Heart left ventricle (tissue), 13 donors: ENCODE results near the gene KRT85.

Source experiments
- CTCF ChIP-seq, 12 donors: fragments of 200-600 bp; sonication (generic) in 4 of 12; IDR thresholded peaks; one replicate each; pipeline versions ENCODE4 v1.5.0 to v1.8.0; 2018 to 2022; ENCODE audit warnings: antibody characterized with exemption in 12 of 12, mild to moderate bottlenecking in 5 of 12
- POLR2A ChIP-seq, 2 donors: fragments of 450-650 bp; IDR thresholded peaks; one replicate each; pipeline ENCODE4 v1.6.1; 2017; ENCODE audit warnings: antibody characterized with exemption in 2 of 2, mild to moderate bottlenecking in 2 of 2, moderate library complexity in 2 of 2
- donor health status: ischemic (EF 13 %, LVEDD 7.1; RV severe dilation, severe dysfunction).
- donor health status: DM: no; HTN: yes; CAD: no.
- donor health status: DM: no; HTN: no; CAD: no.
- donor health status: ischemic (EF 25% LVEDD 6.9; RV normal size, moderate dysfunction).
- donor health status: ischemic (EF 25% LVEDD 5.7; RV mildly dilated, moderate dysfunction).
- donor health status: ischemic (EF 35%, LVEDD 5.7; RV mildly dilated, moderate dysfunction).
- donor health status: nonischemic (EF 11% LVEDD 7.7; RV severe dilation, severe dysfunction).
- donor health status: DM: yes; HTN: yes; CAD: no.
- donor health status: PGD.
- donor health status: ischemic (EF 29% LVEDD 5.4; RV normal size, mild dysfunction).
- donor health status: nonischemic (EF 23%, LVEDD 6.1; RV moderate dilation, normal function).

DNA sequence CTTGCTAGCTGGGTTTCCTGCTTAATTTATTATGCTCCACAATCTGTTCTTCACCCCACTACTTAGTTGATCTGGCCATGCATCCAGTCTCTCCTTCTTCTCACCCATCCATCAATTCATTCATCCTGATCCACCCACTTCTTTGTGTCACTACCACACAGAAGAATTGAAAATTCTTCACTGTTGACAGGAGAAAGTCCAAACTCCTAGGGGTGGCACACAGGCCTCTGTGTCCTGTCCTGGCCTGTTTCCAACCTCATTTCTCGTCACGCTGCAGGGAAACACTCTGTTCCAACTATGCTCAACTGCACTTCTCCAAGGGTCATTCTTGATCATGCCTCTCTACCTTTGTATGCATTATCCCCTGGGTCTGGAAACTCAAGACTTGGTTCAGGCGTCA lies 35.4 kb downstream of the KRT85 start:
- TF ChIP-seq CTCF (IDR thresholded peaks at IDR 0.05) (no peak), POLR2A (IDR thresholded peaks at IDR 0.05) (no peak)
